GM18951 (cell line): ENCODE data around the gene HDGFL2.

ENCODE experiments used
- POLR2A ChIP-seq: IDR thresholded peaks from 4 replicates; pipeline ENCODE4 v1.6.1; 2011; ENCODE audit warnings: mild to moderate bottlenecking; ENCODE audit not compliant: insufficient read length, insufficient read depth; ENCODE audit errors: extremely low read depth
- in situ Hi-C: fragments of 300-500 bp; cut with MboI; formaldehyde crosslinking; loops from one replicate; pipeline ENCODE4 v1.12.0; 2022; ENCODE audit warnings: low sequenced_read_pairs, mixed read lengths, inconsistent platforms; ENCODE audit not compliant: unreplicated experiment

HDGFL2 gene

GRCh38 chr19:4513248-4513647 lies 41.2 kb downstream of the HDGFL2 start:
- no peak for TF ChIP-seq POLR2A
- in situ Hi-C loops = no loop called here

GRCh38 chr19:4515732-4516131 lies 43.6 kb downstream of the HDGFL2 start:
- in situ Hi-C loops = no loop called here
- no peak for TF ChIP-seq POLR2A

- in situ Hi-C loops = no loop called here
- no peak for TF ChIP-seq POLR2A
Measured at GRCh38 chr19:4516199-4516938, 44.3 kb downstream of the HDGFL2 start.

- in situ Hi-C loops = no loop called here
- no peak for TF ChIP-seq POLR2A
Measured at GRCh38 chr19:4516939-4517300, 44.8 kb downstream of the HDGFL2 start.

DNA sequence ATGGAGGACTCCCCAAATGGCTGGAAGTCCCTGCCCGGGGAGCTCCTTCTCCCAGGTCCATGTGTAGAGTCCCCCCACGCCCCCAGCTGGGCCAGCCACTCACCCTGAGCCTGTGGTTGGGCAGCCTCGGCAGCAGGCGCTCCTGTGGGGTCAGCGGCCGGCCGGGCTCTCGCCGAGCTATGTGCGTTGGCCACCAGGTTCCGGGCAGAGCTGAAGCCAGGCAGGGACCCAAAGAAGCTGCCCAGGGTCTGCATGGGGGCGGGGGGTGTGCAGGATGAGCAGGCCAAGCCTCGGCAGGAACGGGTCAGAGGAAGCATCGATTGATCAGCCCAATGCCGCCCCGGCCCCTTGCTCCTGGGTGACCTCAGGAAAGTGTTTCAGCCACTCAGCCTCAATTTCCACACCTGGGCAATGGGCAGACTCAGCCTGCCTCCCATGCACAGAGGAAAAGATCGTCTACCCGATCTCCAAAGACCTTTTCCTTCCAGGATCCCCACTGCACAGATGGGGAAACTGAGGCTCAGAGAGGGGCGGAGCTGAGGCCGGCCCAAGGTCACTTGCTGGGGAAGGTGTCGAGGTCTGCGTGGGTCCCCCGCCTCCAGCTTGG lies 45.5 kb downstream of the HDGFL2 start:
- TF ChIP-seq POLR2A = no peak
- in situ Hi-C loops = no loop called here

- in situ Hi-C loops = no loop called here
- TF ChIP-seq POLR2A = no peak
Measured at GRCh38 chr19:4518345-4519171, 46.5 kb downstream of the HDGFL2 start, which contains the start of gene PLIN4. PLIN4 (minus strand) TSS chr19:4518486; CDS start chr19:4518272, 214 bp downstream.

DNA sequence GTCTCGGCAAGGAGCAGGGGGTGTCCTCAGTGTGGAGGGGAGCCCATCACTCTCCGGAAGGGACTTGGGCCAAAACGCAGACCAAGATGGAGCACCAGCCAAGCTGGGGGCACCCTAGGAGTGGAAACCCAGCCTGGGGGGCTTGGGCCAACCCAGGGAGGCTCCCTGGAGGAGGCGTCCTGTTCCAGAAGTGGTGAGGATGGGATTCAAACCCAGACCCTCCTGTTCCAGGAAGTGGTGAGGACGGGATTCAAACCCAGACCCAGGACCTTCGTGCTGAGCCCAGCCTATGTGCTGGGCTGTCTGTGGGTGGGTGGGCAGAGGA lies 47.0 kb downstream of the HDGFL2 start:
- TF ChIP-seq POLR2A = no peak
- in situ Hi-C loops = no loop called here

- no peak for TF ChIP-seq POLR2A
- in situ Hi-C loops = no loop called here
Measured at GRCh38 chr19:4519521-4520277, 47.6 kb downstream of the HDGFL2 start.

GRCh38 chr19:4521170-4521887 lies 49.2 kb downstream of the HDGFL2 start:
- TF ChIP-seq POLR2A = no peak
- in situ Hi-C loops = no loop called here

GRCh38 chr19:4521888-4522242 lies 49.8 kb downstream of the HDGFL2 start:
- TF ChIP-seq POLR2A = no peak
- in situ Hi-C loops = no loop called here

- in situ Hi-C loops = no loop called here
- no peak for TF ChIP-seq POLR2A
Measured at GRCh38 chr19:4522291-4523002, 50.4 kb downstream of the HDGFL2 start.
